Right lobe of liver (tissue), 4 donors: ENCODE results near the gene TRABD2B.

Source experiments
- POLR2A ChIP-seq: fragments of 450-650 bp; IDR thresholded peaks from one replicate; pipeline ENCODE4 v1.6.1; 2017; ENCODE audit warnings: antibody characterized with exemption, mild to moderate bottlenecking
- TF ChIP-seq, protein P1 (sequence below), 4 donors: fragments of 200-600 bp in 3 of 4; fragments of 450-650 bp in 1 of 4; IDR thresholded peaks; one replicate each; pipeline versions ENCODE4 v1.5.1 to v1.8.0; 2016 to 2022; ENCODE audit warnings: antibody characterized with exemption in 4 of 4, mild to moderate bottlenecking in 2 of 4
- donor health status: DM: no; HTN: no; CAD: no.
- donor health status: DM: no; HTN: no; CAD: no.
- donor health status: DM: no; HTN: yes; CAD: no.

DNA sequence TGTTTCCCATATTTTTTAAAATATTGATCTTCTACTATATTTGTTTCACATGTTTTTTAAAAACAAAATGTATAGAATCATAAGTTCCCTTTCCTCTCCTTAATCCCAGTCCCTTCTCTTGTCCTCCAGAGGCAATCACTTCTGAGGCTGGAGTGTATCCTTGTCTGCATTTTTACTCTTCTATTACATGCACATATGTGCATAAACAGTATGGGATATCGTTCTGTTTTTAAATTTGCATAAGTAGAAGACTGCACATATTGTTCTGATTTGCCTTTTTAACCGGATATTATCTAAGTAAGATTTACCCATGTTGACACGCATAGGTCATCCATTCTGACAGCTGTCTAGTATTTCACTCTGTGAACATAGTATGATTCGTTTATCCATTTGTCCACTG, 142.0 kb downstream of the TRABD2B start:
- TF ChIP-seq, protein P1, sequence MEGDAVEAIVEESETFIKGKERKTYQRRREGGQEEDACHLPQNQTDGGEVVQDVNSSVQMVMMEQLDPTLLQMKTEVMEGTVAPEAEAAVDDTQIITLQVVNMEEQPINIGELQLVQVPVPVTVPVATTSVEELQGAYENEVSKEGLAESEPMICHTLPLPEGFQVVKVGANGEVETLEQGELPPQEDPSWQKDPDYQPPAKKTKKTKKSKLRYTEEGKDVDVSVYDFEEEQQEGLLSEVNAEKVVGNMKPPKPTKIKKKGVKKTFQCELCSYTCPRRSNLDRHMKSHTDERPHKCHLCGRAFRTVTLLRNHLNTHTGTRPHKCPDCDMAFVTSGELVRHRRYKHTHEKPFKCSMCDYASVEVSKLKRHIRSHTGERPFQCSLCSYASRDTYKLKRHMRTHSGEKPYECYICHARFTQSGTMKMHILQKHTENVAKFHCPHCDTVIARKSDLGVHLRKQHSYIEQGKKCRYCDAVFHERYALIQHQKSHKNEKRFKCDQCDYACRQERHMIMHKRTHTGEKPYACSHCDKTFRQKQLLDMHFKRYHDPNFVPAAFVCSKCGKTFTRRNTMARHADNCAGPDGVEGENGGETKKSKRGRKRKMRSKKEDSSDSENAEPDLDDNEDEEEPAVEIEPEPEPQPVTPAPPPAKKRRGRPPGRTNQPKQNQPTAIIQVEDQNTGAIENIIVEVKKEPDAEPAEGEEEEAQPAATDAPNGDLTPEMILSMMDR (IDR thresholded peaks at IDR 0.05), result no peak
- no peak for TF ChIP-seq POLR2A
